ES-I3 (cell line): ENCODE data around the gene PTGDS.

ENCODE experiments used
- H3K36me3 ChIP-seq: 2 replicates; pipeline ENCODE4 v1.6.1; 2013; ENCODE audit warnings: mild to moderate bottlenecking, low read length, control low read depth, moderate library complexity; ENCODE audit not compliant: insufficient read depth
- H3K4me1 ChIP-seq: 2 replicates; pipeline ENCODE4 v1.6.1; 2013; ENCODE audit warnings: mild to moderate bottlenecking, control low read depth, low read length; ENCODE audit not compliant: insufficient read depth
- H3K9ac ChIP-seq: 2 replicates; pipeline ENCODE4 v1.6.1; 2013; ENCODE audit warnings: low read depth, mild to moderate bottlenecking, low read length, moderate library complexity
- H3K9me3 ChIP-seq: 2 replicates; pipeline ENCODE4 v1.6.1; 2013; ENCODE audit warnings: mild to moderate bottlenecking, low read length, moderate library complexity; ENCODE audit not compliant: control insufficient read depth, insufficient read depth

Gene PTGDS

GRCh38 chr9:136969150-136969549, 8.2 kb upstream of the PTGDS start:
- no peaks in the 10 kb centered on the region for H3K36me3 ChIP-seq
- no peaks in the 10 kb centered on the region for H3K9me3 ChIP-seq
- peaks cover 11% of the 10 kb centered on the region for H3K4me1 ChIP-seq
- H3K9ac ChIP-seq, result no peak overlapping the region

DNA sequence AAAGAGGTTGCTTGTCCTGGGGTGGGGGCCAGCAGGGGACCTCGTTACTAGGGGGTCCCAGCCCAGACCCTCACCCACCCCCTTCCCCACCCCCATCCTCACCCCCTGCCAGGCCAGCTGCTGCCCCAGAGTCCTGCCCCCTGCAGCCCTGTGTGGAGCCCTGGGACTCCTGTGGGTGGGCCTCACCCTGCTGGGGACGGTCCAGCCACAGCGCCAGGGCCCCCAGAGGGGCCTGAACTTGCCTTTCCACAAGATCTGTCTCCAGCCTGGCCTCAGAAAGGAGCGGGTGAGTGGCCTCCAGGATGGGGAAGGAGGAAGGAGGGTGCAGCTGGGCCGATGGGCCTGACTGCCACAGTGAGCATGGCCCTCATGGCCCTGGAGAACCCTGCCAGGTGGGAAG, 7.5 kb upstream of the PTGDS start:
- H3K9me3 ChIP-seq, result no peaks in the 10 kb centered on the region
- no peak overlapping the region for H3K9ac ChIP-seq
- H3K4me1 ChIP-seq, result peaks cover 8% of the 10 kb centered on the region
- no peaks in the 10 kb centered on the region for H3K36me3 ChIP-seq

DNA sequence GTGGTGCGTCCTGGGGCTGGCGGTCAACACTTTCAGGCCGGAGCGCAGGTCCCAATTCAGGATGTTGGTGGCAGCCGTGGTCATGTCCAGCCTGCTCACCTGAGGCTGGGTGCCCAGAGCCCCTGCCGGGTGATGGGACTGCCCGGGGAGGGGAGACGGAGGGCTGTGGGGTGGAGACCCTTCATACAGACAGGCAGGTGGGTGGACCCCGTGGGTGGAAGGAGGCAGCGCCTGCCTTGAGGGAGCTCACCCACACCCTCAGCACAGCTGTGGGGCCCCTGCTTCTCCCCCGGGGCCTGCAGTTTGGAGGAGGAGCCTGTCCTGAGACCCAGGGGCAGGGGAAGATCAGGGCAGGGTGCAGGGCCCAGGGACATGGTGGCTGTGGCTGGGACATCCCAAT, 6.9 kb upstream of the PTGDS start:
- Histone ChIP-seq H3K9me3 (no peaks in the 10 kb centered on the region), H3K36me3 (no peaks in the 10 kb centered on the region), H3K9ac (no peak overlapping the region), H3K4me1 (peaks cover 7% of the 10 kb centered on the region; the same call in 1 of the 2 replicates)

DNA sequence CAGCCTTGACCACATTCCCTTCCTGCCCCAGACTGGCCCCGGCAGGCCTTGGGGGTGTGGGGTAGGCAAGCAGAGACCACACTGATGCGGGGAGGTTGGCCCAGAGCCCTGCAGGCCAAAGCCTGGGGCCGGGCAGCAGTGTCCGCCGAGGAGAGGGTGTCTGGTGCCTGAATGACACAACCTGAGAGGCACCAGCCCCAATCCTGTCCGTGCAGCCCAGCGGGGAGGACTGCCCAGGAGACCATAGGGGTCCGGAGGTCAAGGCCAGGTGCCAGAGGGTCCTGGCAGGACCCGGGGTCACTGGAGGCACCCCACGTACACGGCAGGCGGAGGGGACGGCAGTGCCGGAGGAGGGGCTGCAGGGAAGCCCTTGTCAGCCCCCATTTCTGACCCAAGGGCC, 5.6 kb upstream of the PTGDS start:
- H3K9me3 ChIP-seq, result no peaks in the 10 kb centered on the region
- H3K9ac ChIP-seq, result no peak overlapping the region
- no peaks in the 10 kb centered on the region for H3K36me3 ChIP-seq
- H3K4me1 ChIP-seq, result no peaks in the 10 kb centered on the region

GRCh38 chr9:136972335-136972734, 5.0 kb upstream of the PTGDS start:
- Histone ChIP-seq H3K36me3 (no peaks in the 10 kb centered on the region), H3K4me1 (peaks cover 3% of the 10 kb centered on the region; the same call in 1 of the 2 replicates), H3K9me3 (no peaks in the 10 kb centered on the region), H3K9ac (no peak overlapping the region)

DNA sequence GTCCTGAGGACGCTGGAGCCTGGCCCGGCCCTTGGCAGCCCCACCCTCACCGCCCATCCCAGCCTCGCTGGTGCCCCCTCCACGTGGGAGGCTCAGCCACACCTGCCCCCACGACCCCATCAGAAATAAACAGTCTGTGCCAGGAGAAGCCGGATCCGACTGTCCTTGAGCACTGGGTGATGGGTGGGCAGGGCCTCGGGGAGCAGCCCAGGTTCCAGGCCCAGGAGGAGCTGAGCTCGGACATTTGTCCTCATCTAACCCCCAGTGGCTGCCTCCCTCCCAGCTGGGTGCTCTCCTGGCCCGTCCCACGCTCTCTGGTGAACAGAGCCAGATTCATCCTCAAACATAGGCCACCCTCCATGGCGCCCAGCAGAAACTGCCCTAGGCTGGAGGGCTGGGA, 4.6 kb upstream of the PTGDS start:
- Histone ChIP-seq H3K9me3 (no peaks in the 10 kb centered on the region), H3K36me3 (no peaks in the 10 kb centered on the region), H3K9ac (no peak overlapping the region), H3K4me1 (peaks cover 5% of the 10 kb centered on the region; the same call in 1 of the 2 replicates)

DNA sequence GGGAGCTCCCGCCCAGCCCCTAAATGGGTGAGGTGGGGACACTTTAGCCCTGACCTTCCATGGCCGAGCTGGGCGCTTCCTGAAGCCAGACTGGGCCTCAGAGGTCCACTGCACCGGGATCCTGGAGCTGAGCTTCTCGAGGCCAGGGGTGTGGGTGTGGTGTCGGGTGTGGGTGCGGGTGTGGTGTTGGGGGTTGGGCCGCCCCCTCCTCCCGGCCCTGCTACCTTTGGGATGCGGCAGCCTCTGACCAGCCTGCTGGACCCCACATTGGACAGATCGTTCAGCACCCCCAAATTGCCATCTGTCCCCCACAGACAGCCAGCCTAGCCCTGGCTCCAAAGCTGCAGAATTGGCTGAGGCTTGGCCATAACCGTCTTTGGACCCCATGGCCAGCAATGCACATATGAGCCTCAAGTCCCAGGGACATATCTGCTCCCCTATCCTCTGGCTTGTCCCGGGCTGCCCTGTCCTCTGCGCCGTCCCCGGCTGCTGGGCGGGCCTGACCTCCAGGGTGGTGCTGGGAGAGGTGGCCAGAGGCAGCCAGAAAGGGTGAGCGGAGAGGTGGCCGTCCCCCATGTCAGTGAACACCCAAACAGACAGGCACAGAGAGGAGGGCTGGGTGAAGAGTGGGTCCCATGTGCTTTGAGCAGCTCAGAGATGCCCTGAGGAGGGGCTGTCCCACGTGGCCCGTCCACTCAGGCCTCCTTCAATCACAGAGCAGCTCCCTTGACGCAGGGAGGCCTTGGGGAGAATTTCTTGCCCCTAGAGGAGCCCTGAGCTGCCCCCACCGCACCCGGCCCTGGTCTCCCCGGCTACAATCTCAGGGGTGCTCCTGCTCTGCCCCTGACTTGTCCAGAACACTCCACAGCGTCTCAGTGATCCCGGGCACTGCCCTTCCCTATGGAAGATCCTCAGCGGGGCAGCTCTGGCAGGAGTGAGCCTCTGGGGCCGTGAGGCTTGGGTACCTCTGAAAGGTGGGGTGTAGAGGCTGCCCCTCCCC, 3.4 kb upstream of the PTGDS start:
- Histone ChIP-seq H3K4me1 (peaks cover 5% of the 10 kb centered on the region; the same call in 1 of the 2 replicates), H3K9ac (no peak overlapping the region)

GRCh38 chr9:136974817-136975535, 2.3 kb upstream of the PTGDS start:
- Histone ChIP-seq H3K36me3 (no peaks in the 10 kb centered on the region), H3K9me3 (no peaks in the 10 kb centered on the region), H3K4me1 (peaks cover 5% of the 10 kb centered on the region; the same call in 1 of the 2 replicates), H3K9ac (no peak overlapping the region)

More for the DNA sequence above, 3.4 kb upstream of the PTGDS start:
- H3K36me3 ChIP-seq, result no peaks in the 10 kb centered on the region
- H3K9me3 ChIP-seq, result no peaks in the 10 kb centered on the region

GRCh38 chr9:136975644-136976043, 1.7 kb upstream of the PTGDS start:
- Histone ChIP-seq H3K9ac (no peak overlapping the region), H3K36me3 (no peaks in the 10 kb centered on the region), H3K4me1 (peaks cover 5% of the 10 kb centered on the region; the same call in 1 of the 2 replicates), H3K9me3 (no peaks in the 10 kb centered on the region)

DNA sequence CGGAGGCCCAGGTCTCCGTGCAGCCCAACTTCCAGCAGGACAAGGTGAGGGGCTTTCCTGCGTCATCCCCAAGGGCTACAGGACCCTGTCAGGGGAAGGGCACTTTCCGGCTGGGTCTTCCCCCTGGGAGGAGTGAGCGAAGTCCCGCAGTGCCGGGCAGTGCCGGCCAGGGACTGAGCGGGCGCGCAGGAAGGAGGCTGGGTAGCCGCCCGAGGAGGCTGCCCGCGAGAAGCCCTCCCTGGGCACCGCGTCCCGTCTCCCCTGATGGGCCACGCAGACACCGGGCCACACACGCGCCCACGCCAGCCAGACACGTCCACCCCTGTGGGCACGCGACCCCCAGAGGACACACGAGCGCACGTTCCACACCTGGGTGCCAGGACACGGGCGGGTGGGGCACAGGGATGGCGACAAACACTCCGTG, 357 bp downstream of the PTGDS start:
- peak overlapping the region; percentile 77 for H3K9ac ChIP-seq
- no peaks in the 10 kb centered on the region for H3K36me3 ChIP-seq
- no peaks in the 10 kb centered on the region for H3K9me3 ChIP-seq
- H3K4me1 ChIP-seq, result peaks cover 5% of the 10 kb centered on the region; the same call in 1 of the 2 replicates

DNA sequence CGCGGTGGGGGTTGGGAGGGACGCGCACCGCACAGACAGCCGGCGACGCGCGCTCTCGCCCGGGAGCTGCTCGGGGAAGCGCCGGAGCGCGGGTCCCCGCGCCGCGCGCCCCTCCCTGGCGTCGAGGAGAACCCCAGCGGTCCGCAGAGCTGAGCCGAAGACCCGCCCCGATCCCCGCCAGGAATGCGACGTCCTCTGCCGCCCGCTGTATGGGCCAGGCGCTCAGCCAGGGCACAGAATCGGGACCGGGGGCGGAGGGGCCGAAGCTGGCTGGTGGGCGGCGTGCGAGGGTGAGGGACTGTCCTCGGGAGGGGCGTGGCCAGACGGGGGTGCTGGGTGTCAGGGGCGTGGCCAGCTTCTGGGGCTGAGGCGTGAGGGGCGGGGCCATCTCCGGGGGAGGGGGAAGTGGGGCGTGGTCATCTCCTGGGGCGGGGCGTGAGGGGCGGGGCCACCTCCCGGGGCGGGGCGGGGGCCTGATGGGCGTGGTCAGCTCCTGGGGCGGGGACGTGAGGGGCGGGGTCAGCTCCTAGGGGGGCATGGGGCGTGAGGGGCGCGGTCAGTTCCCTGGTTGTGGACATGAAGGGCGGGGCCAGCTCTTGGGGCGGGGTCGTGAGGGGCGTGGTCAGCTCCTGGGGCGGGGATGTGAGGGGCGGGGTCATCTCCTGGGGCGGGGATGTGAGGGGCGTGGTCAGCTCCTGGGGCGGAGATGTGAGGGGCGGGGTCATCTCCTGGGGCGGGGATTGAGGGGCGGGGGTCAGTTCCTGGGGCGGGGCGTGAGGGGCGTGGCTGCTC, 965 bp downstream of the PTGDS start:
- Histone ChIP-seq H3K9me3 (no peaks in the 10 kb centered on the region), H3K4me1 (peaks cover 5% of the 10 kb centered on the region; the same call in 1 of the 2 replicates), H3K36me3 (no peaks in the 10 kb centered on the region), H3K9ac (peak overlapping the region; percentile 77; the same call in 1 of the 2 replicates)

DNA sequence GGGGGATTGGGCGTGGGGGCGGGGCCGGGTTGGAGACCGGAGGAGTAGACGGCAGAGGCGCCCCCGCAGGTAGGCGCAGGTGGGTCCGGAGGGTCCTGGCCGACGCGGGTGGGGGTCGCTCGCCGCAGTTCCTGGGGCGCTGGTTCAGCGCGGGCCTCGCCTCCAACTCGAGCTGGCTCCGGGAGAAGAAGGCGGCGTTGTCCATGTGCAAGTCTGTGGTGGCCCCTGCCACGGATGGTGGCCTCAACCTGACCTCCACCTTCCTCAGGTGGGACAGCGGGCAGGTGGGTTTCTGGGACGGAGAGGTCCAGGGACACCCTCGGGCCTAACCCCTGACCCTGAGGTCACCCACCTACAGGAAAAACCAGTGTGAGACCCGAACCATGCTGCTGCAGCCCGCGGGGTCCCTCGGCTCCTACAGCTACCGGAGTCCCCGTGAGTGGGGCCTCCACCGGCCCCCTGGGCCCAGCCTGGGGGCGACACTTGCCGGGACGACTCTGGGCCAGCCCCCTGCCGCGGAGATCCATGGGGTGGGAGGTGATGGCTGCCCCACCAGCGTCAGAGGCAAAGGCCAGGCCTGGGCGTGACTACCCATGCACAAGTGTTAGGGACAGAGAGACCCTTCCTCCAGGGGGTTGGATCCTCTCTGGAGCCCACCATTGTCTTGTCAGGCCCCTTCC, 1.7 kb downstream of the PTGDS start:
- Histone ChIP-seq H3K9ac (peak overlapping the region; percentile 14; the same call in 1 of the 2 replicates), H3K36me3 (no peaks in the 10 kb centered on the region), H3K4me1 (peaks cover 5% of the 10 kb centered on the region; the same call in 1 of the 2 replicates), H3K9me3 (no peaks in the 10 kb centered on the region)

GRCh38 chr9:136979769-136980587, 2.7 kb downstream of the PTGDS start:
- Histone ChIP-seq H3K9ac (no peak overlapping the region; the same call in 1 of the 2 replicates), H3K36me3 (no peaks in the 10 kb centered on the region), H3K4me1 (peaks cover 5% of the 10 kb centered on the region; the same call in 1 of the 2 replicates), H3K9me3 (no peaks in the 10 kb centered on the region)
